Measurements from ENCODE around the gene CDK19. TPM values are rescaled to one million over a fixed set of nuclear protein-coding genes. Genes with fewer than 3 reads are reported as not detected.

The CDK19 gene

GRCh38 chr6:110561696-110562095, 253.6 kb downstream of the CDK19 start:
- no peak overlapping the region for H3K14ac ChIP-seq (ENCODE audit: low read length in 2 of 2)
- no peaks in the 10 kb centered on the region for H3K36me3 ChIP-seq (ENCODE audit: control insufficient read depth in 1 of 2, insufficient read depth in 2 of 2, low read depth in 1 of 2, low read length in 2 of 2)
- no peak overlapping the region for H3K9ac ChIP-seq (ENCODE audit: low read length)
- no peak overlapping the region for H3K4ac ChIP-seq (ENCODE audit: low read depth in 1 of 2, low read length in 2 of 2)
- no peak overlapping the region for H4K91ac ChIP-seq (ENCODE audit: low read length)
- no peaks in the 10 kb centered on the region for H3K79me1 ChIP-seq (replicated peaks; ENCODE audit: low read length, poor library complexity, severe bottlenecking)
- no peak overlapping the region for H2AK5ac ChIP-seq (ENCODE audit: low read length, severe bottlenecking)
- no peak overlapping the region for H3K18ac ChIP-seq (ENCODE audit: low read depth in 1 of 2, low read length in 2 of 2)
- H3K4me1 ChIP-seq (ENCODE audit: control insufficient read depth, insufficient read depth, low read depth, low read length), result peaks cover 2% of the 10 kb centered on the region
- no peak overlapping the region for H2BK12ac ChIP-seq (ENCODE audit: low read length in 2 of 2)
- H3K23ac ChIP-seq (ENCODE audit: low read length in 2 of 2), result no peak overlapping the region
- no peak overlapping the region for H3K4me3 ChIP-seq (ENCODE audit: insufficient read depth in 1 of 2, low read depth in 1 of 2, low read length in 2 of 2)
- no peak overlapping the region for H2BK120ac ChIP-seq (ENCODE audit: low read depth, low read length)
- DNase-seq, result no peak
- H2BK15ac ChIP-seq (ENCODE audit: low read depth, poor library complexity, severe bottlenecking), result no peak overlapping the region
- H3K27ac ChIP-seq (ENCODE audit: low read length, poor library complexity, severe bottlenecking), result no peak overlapping the region
- peaks cover 7% of the 10 kb centered on the region for H3K9me3 ChIP-seq (ENCODE audit: control insufficient read depth, low read length)
- H2AFZ ChIP-seq (ENCODE audit: low read depth, low read length), result no peak overlapping the region
- no peak overlapping the region for H4K8ac ChIP-seq (ENCODE audit: low read length)
- no peak overlapping the region for H3K4me2 ChIP-seq (ENCODE audit: low read length, poor library complexity, severe bottlenecking)
- no peak overlapping the region for H2BK5ac ChIP-seq (ENCODE audit: low read depth, low read length, poor library complexity, severe bottlenecking)
- peaks cover 0 to 5% of the 10 kb centered on the region in 2 experiments for H3K27me3 ChIP-seq (ENCODE audit: control insufficient read depth in 1 of 2, insufficient read depth in 1 of 2, low read length in 2 of 2)

GRCh38 chr6:110561008-110561396, 254.3 kb downstream of the CDK19 start:
- Histone ChIP-seq H4K8ac (ENCODE audit: low read length) (no peak overlapping the region), H2BK120ac (ENCODE audit: low read depth, low read length) (no peak overlapping the region), H3K4me1 (ENCODE audit: control insufficient read depth, insufficient read depth, low read depth, low read length) (peaks cover under 1% of the 10 kb centered on the region), H3K9me3 (ENCODE audit: control insufficient read depth, low read length) (peaks cover 7% of the 10 kb centered on the region), H3K23ac (ENCODE audit: low read length in 2 of 2) (no peak overlapping the region), H2AK5ac (ENCODE audit: low read length, severe bottlenecking) (no peak overlapping the region), H3K18ac (ENCODE audit: low read depth in 1 of 2, low read length in 2 of 2) (no peak overlapping the region), H2BK5ac (ENCODE audit: low read depth, low read length, poor library complexity, severe bottlenecking) (no peak overlapping the region), H2AFZ (ENCODE audit: low read depth, low read length) (no peak overlapping the region), H3K79me1 (replicated peaks; ENCODE audit: low read length, poor library complexity, severe bottlenecking) (no peaks in the 10 kb centered on the region), H4K91ac (ENCODE audit: low read length) (no peak overlapping the region), H3K27me3 (ENCODE audit: control insufficient read depth in 1 of 2, insufficient read depth in 1 of 2, low read length in 2 of 2) (peaks cover 0 to 5% of the 10 kb centered on the region in 2 experiments), H3K36me3 (ENCODE audit: control insufficient read depth in 1 of 2, insufficient read depth in 2 of 2, low read depth in 1 of 2, low read length in 2 of 2) (no peaks in the 10 kb centered on the region), H3K14ac (ENCODE audit: low read length in 2 of 2) (no peak overlapping the region), H2BK15ac (ENCODE audit: low read depth, poor library complexity, severe bottlenecking) (no peak overlapping the region), H3K9ac (ENCODE audit: low read length) (no peak overlapping the region), H3K4me2 (ENCODE audit: low read length, poor library complexity, severe bottlenecking) (no peak overlapping the region), H2BK12ac (ENCODE audit: low read length in 2 of 2) (no peak overlapping the region), H3K4ac (ENCODE audit: low read depth in 1 of 2, low read length in 2 of 2) (no peak overlapping the region), H3K27ac (ENCODE audit: low read length, poor library complexity, severe bottlenecking) (no peak overlapping the region), H3K4me3 (ENCODE audit: insufficient read depth in 1 of 2, low read depth in 1 of 2, low read length in 2 of 2) (no peak overlapping the region)
- no peak for DNase-seq
- WGBS, result 87% methylated on average over 3 of the region's 5 CpGs

- H2AK5ac ChIP-seq (ENCODE audit: low read length, severe bottlenecking), result no peak overlapping the region
- no peak overlapping the region for H3K9ac ChIP-seq (ENCODE audit: low read length)
- no peak overlapping the region for H4K91ac ChIP-seq (ENCODE audit: low read length)
Measured at GRCh38 chr6:110560239-110561007, 254.8 kb downstream of the CDK19 start.

More at GRCh38 chr6:110560239-110561007, 254.8 kb downstream of the CDK19 start:
- H2BK5ac ChIP-seq (ENCODE audit: low read depth, low read length, poor library complexity, severe bottlenecking), result no peak overlapping the region
- H3K14ac ChIP-seq (ENCODE audit: low read length in 2 of 2), result no peak overlapping the region
- 60% methylated on average over 4 of the region's 6 CpGs for WGBS
- no peak overlapping the region for H3K4me3 ChIP-seq (ENCODE audit: insufficient read depth in 1 of 2, low read depth in 1 of 2, low read length in 2 of 2)
- H3K4me2 ChIP-seq (ENCODE audit: low read length, poor library complexity, severe bottlenecking), result no peak overlapping the region
- no peak overlapping the region for H3K23ac ChIP-seq (ENCODE audit: low read length in 2 of 2)
- DNase-seq, result no peak
- H3K9me3 ChIP-seq (ENCODE audit: control insufficient read depth, low read length), result peaks cover 7% of the 10 kb centered on the region
- no peak overlapping the region for H2BK15ac ChIP-seq (ENCODE audit: low read depth, poor library complexity, severe bottlenecking)
- H2BK12ac ChIP-seq (ENCODE audit: low read length in 2 of 2), result no peak overlapping the region
- peaks cover 0 to 5% of the 10 kb centered on the region in 2 experiments for H3K27me3 ChIP-seq (ENCODE audit: control insufficient read depth in 1 of 2, insufficient read depth in 1 of 2, low read length in 2 of 2)
- no peaks in the 10 kb centered on the region for H3K79me1 ChIP-seq (replicated peaks; ENCODE audit: low read length, poor library complexity, severe bottlenecking)
- H3K4me1 ChIP-seq (ENCODE audit: control insufficient read depth, insufficient read depth, low read depth, low read length), result no peaks in the 10 kb centered on the region
- no peak overlapping the region for H3K4ac ChIP-seq (ENCODE audit: low read depth in 1 of 2, low read length in 2 of 2)
- no peak overlapping the region for H3K27ac ChIP-seq (ENCODE audit: low read length, poor library complexity, severe bottlenecking)
- no peak overlapping the region for H2AFZ ChIP-seq (ENCODE audit: low read depth, low read length)
- no peaks in the 10 kb centered on the region for H3K36me3 ChIP-seq (ENCODE audit: control insufficient read depth in 1 of 2, insufficient read depth in 2 of 2, low read depth in 1 of 2, low read length in 2 of 2)
- no peak overlapping the region for H4K8ac ChIP-seq (ENCODE audit: low read length)
- H3K18ac ChIP-seq (ENCODE audit: low read depth in 1 of 2, low read length in 2 of 2), result no peak overlapping the region
- no peak overlapping the region for H2BK120ac ChIP-seq (ENCODE audit: low read depth, low read length)

Small RNAs within 50 kb of the gene (small RNA-seq; reads per million reads assigned to genes)
- not detected for gene RNU6-1115P (ENCODE audit: low read depth)
- not detected for gene RNU6-957P (ENCODE audit: low read depth)
- not detected for gene SNORA40C (ENCODE audit: low read depth)
